Prostate gland (tissue), 2 donors: Measurements from ENCODE around the gene MARCHF6.

Experiments
- POLR2A ChIP-seq: fragments of 450-650 bp; IDR thresholded peaks from one replicate; pipeline ENCODE4 v1.6.1; 2016; ENCODE audit warnings: antibody characterized with exemption, mild to moderate bottlenecking
- POLR2AphosphoS5 ChIP-seq: sonication (generic); formaldehyde crosslinking; IDR thresholded peaks from one replicate; pipeline ENCODE4 v1.6.1; 2017; ENCODE audit warnings: antibody characterized with exemption
- TF ChIP-seq, protein P1 (sequence below), 4 experiments: fragments of 200-600 bp in 2 of 4; fragments of 450-650 bp in 2 of 4; sonication (generic) in 2 of 4; IDR thresholded peaks; 1 replicate in 3 of 4; 2 replicates in 1 of 4; pipeline ENCODE4 v1.5.1; 2016 to 2019; ENCODE audit warnings: antibody characterized with exemption in 4 of 4, mild to moderate bottlenecking in 2 of 4, moderate library complexity in 2 of 4

GRCh38 chr5:10307206-10308148, 46.0 kb upstream of the MARCHF6 start, which contains the start of gene CMBL:
- TF ChIP-seq, protein P1, sequence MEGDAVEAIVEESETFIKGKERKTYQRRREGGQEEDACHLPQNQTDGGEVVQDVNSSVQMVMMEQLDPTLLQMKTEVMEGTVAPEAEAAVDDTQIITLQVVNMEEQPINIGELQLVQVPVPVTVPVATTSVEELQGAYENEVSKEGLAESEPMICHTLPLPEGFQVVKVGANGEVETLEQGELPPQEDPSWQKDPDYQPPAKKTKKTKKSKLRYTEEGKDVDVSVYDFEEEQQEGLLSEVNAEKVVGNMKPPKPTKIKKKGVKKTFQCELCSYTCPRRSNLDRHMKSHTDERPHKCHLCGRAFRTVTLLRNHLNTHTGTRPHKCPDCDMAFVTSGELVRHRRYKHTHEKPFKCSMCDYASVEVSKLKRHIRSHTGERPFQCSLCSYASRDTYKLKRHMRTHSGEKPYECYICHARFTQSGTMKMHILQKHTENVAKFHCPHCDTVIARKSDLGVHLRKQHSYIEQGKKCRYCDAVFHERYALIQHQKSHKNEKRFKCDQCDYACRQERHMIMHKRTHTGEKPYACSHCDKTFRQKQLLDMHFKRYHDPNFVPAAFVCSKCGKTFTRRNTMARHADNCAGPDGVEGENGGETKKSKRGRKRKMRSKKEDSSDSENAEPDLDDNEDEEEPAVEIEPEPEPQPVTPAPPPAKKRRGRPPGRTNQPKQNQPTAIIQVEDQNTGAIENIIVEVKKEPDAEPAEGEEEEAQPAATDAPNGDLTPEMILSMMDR (IDR thresholded peaks at IDR 0.05): no peak
- TF ChIP-seq POLR2A (peak; percentile 53), POLR2AphosphoS5 (no peak)
